Hepatocyte (in vitro differentiated cells): ENCODE data around the gene CTNND2. TPM values are rescaled to one million over a fixed set of nuclear protein-coding genes. Genes with fewer than 3 reads are reported as not detected.

Experiments
- DNase-seq: peaks from one replicate; pipeline ENCODE4 v3.0.0-alpha.2; 2016; ENCODE audit warnings: low spot score
- H2AFZ ChIP-seq: fragments of 200-600 bp; sonication (generic); 2 replicates; pipeline ENCODE4 v1.6.0; 2016; ENCODE audit warnings: antibody characterized with exemption, mild to moderate bottlenecking
- H3K27ac ChIP-seq: fragments of 200-600 bp; sonication (generic); 2 replicates; pipeline ENCODE4 v1.5.1; 2016; ENCODE audit warnings: mild to moderate bottlenecking
- H3K27me3 ChIP-seq: fragments of 200-600 bp; sonication (generic); 2 replicates; pipeline ENCODE4 v1.6.1; 2016
- H3K36me3 ChIP-seq: fragments of 200-600 bp; sonication (generic); replicated peaks from 2 replicates; pipeline ENCODE4 v1.5.1; 2016; ENCODE audit warnings: low read depth; ENCODE audit not compliant: insufficient read depth
- H3K4me1 ChIP-seq: fragments of 200-600 bp; sonication (generic); 2 replicates; pipeline ENCODE4 v1.5.1; 2016; ENCODE audit warnings: mild to moderate bottlenecking, moderate library complexity; ENCODE audit not compliant: insufficient read depth
- H3K4me2 ChIP-seq: fragments of 200-600 bp; sonication (generic); 2 replicates; pipeline ENCODE4 v1.6.0; 2016
- H3K4me3 ChIP-seq: fragments of 200-600 bp; sonication (generic); 2 replicates; pipeline ENCODE4 v1.5.1; 2016; ENCODE audit warnings: mild to moderate bottlenecking
- H3K79me2 ChIP-seq: fragments of 200-600 bp; sonication (generic); 2 replicates; pipeline ENCODE4 v1.6.0; 2017; ENCODE audit warnings: mild to moderate bottlenecking
- H3K9me2 ChIP-seq: fragments of 200-600 bp; sonication (generic); replicated peaks from 2 replicates; pipeline ENCODE4 v1.6.0; 2017; ENCODE audit warnings: mild to moderate bottlenecking; ENCODE audit not compliant: insufficient read depth
- H3K9me3 ChIP-seq: fragments of 200-600 bp; sonication (generic); 2 replicates; pipeline ENCODE4 v1.5.1; 2016; ENCODE audit warnings: low read depth, mild to moderate bottlenecking
- H4K20me1 ChIP-seq: fragments of 200-600 bp; sonication (generic); 2 replicates; pipeline ENCODE4 v1.6.0; 2016; ENCODE audit warnings: mild to moderate bottlenecking; ENCODE audit not compliant: insufficient read depth, poor library complexity, severe bottlenecking
- EZH2 ChIP-seq: fragments of 200-600 bp; sonication (generic); IDR thresholded peaks from 2 replicates; pipeline ENCODE4 v1.6.1; 2016; ENCODE audit warnings: antibody characterized with exemption, mild to moderate bottlenecking, borderline replicate concordance
- EZH2phosphoT487 ChIP-seq: fragments of 200-600 bp; sonication (generic); IDR thresholded peaks from one replicate; pipeline ENCODE4 v1.6.1; 2018; ENCODE audit warnings: antibody characterized with exemption, mild to moderate bottlenecking, low read depth, moderate library complexity; ENCODE audit not compliant: unreplicated experiment, severe bottlenecking
- WGBS: methylation state at CpG from one replicate; pipeline ENCODE4 v1.1.6; 2016; ENCODE audit warnings: low lambda C conversion rate; ENCODE audit errors: missing lambda C conversion rate; 5-methylcytosine and 5-hydroxymethylcytosine counted together
- polyA plus RNA-seq: library from polyadenylated mRNA; unstranded; fragments of >200 nt; fragmentation: Nextera tagmentation; extraction: Ambion mirVana; gene quantifications from 2 replicates; pipeline ENCODE4 v1.2.1, GENCODE V29; 2016
- total RNA-seq: library from RNA; depleted of rRNA; stranded (reverse); fragments of >200 nt; gene quantifications from 2 replicates; pipeline ENCODE4 v1.2.3, GENCODE V29; 2014
- TF ChIP-seq, protein P1 (sequence below): fragments of 200-600 bp; sonication (generic); IDR thresholded peaks from 2 replicates; pipeline ENCODE4 v1.5.1; 2016; ENCODE audit warnings: antibody characterized with exemption, mild to moderate bottlenecking; ENCODE audit not compliant: poor library complexity

The CTNND2 gene
- total and polyA plus RNA-seq, 2 experiments from 2014 or later = 27.5 to 30.3 TPM

GRCh38 chr5:11892832-11893231, 11.4 kb downstream of the CTNND2 start:
- Histone ChIP-seq H3K4me1 (no peaks in the 10 kb centered on the region), H3K36me3 (no peaks in the 10 kb centered on the region), H3K27ac (no peak overlapping the region), H3K9me3 (no peaks in the 10 kb centered on the region), H3K4me2 (no peak overlapping the region), H4K20me1 (no peaks in the 10 kb centered on the region), H3K9me2 (no peaks in the 10 kb centered on the region), H3K79me2 (peaks cover 25% of the 10 kb centered on the region), H2AFZ (no peak overlapping the region), H3K27me3 (no peaks in the 10 kb centered on the region), H3K4me3 (no peak overlapping the region)
- WGBS = 80% methylated on average over 6 of the region's 6 CpGs
- DNase-seq = no peak
- TF ChIP-seq EZH2phosphoT487 = no peak
- no peak for TF ChIP-seq EZH2
- TF ChIP-seq, protein P1, sequence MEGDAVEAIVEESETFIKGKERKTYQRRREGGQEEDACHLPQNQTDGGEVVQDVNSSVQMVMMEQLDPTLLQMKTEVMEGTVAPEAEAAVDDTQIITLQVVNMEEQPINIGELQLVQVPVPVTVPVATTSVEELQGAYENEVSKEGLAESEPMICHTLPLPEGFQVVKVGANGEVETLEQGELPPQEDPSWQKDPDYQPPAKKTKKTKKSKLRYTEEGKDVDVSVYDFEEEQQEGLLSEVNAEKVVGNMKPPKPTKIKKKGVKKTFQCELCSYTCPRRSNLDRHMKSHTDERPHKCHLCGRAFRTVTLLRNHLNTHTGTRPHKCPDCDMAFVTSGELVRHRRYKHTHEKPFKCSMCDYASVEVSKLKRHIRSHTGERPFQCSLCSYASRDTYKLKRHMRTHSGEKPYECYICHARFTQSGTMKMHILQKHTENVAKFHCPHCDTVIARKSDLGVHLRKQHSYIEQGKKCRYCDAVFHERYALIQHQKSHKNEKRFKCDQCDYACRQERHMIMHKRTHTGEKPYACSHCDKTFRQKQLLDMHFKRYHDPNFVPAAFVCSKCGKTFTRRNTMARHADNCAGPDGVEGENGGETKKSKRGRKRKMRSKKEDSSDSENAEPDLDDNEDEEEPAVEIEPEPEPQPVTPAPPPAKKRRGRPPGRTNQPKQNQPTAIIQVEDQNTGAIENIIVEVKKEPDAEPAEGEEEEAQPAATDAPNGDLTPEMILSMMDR = no peak

DNA sequence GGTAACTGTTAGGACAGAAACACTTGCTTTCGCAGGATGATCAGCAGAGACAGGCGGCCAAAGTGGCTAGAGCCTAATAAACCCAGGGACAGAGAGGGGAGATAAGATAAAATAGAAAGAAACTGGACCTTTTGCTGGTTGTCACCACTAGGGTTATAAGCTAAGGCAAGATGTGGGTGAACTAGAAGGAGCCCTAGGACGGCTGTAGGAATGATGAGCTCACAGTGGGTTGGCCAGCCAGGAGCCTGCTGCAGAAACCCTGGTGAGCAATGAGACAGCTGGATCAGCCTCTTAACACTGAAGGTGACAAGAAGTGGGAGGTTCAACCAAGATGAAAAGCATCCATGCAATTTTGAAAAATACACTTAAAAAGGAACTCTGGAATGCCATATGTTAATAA, 13.5 kb downstream of the CTNND2 start:
- Histone ChIP-seq H3K36me3 (no peaks in the 10 kb centered on the region), H3K4me3 (no peak overlapping the region), H3K4me1 (no peaks in the 10 kb centered on the region), H3K4me2 (no peak overlapping the region), H3K9me3 (no peaks in the 10 kb centered on the region), H3K27ac (no peak overlapping the region), H2AFZ (no peak overlapping the region), H3K9me2 (no peaks in the 10 kb centered on the region), H4K20me1 (no peaks in the 10 kb centered on the region), H3K27me3 (no peaks in the 10 kb centered on the region), H3K79me2 (peaks cover 18% of the 10 kb centered on the region)
- TF ChIP-seq, protein P1 = no peak
- TF ChIP-seq EZH2phosphoT487 (no peak), EZH2 (no peak)
- 51% methylated on average over 3 of the region's 3 CpGs for WGBS
- DNase-seq = no peak

GRCh38 chr5:11888221-11888620, 16.0 kb downstream of the CTNND2 start:
- H3K4me2 ChIP-seq = no peak overlapping the region
- TF ChIP-seq EZH2 = no peak
- TF ChIP-seq, protein P1 = no peak
- no peak for TF ChIP-seq EZH2phosphoT487
- no peak overlapping the region for H3K27ac ChIP-seq
- H3K27me3 ChIP-seq = no peaks in the 10 kb centered on the region
- H3K79me2 ChIP-seq = peaks cover 5% of the 10 kb centered on the region
- H3K4me1 ChIP-seq = no peaks in the 10 kb centered on the region
- H3K4me3 ChIP-seq = no peak overlapping the region
- H3K36me3 ChIP-seq = no peaks in the 10 kb centered on the region
- H3K9me2 ChIP-seq = no peaks in the 10 kb centered on the region
- no peak for DNase-seq
- no peaks in the 10 kb centered on the region for H3K9me3 ChIP-seq
- WGBS = 93% methylated on average over 4 of the region's 4 CpGs
- H2AFZ ChIP-seq = no peak overlapping the region
- no peaks in the 10 kb centered on the region for H4K20me1 ChIP-seq

GRCh38 chr5:11878814-11879213, 25.4 kb downstream of the CTNND2 start:
- WGBS = 88% methylated on average over 7 of the region's 7 CpGs
- no peak for DNase-seq
- no peaks in the 10 kb centered on the region for H3K9me2 ChIP-seq
- H3K9me3 ChIP-seq = no peaks in the 10 kb centered on the region
- no peak overlapping the region for H3K4me3 ChIP-seq
- H3K27ac ChIP-seq = no peak overlapping the region
- TF ChIP-seq EZH2 (no peak), EZH2phosphoT487 (no peak)
- TF ChIP-seq, protein P1 = no peak
- H4K20me1 ChIP-seq = no peaks in the 10 kb centered on the region
- no peak overlapping the region for H2AFZ ChIP-seq
- no peaks in the 10 kb centered on the region for H3K36me3 ChIP-seq
- H3K4me2 ChIP-seq = no peak overlapping the region
- H3K4me1 ChIP-seq = no peaks in the 10 kb centered on the region
- H3K79me2 ChIP-seq = no peaks in the 10 kb centered on the region
- H3K27me3 ChIP-seq = no peaks in the 10 kb centered on the region
